Stimulated activated CD4-positive, alpha-beta T cell treated with anti-CD3 and anti-CD28 coated beads, Interleukin-4, amount 100 ng/mL, for 24 hours (primary cell): ENCODE data around the gene DNAH1.
"Not testable (repeated sequence)": the region's sequence is repeated elsewhere in the genome, so short reads cannot be mapped to it uniquely, and the experiment has no call there.

ENCODE experiments used
- DNase-seq: peaks from one replicate; pipeline ENCODE4 v3.0.0-alpha.2; 2020

DNAH1 gene

GRCh38 chr3:52313774-52314188, 2.3 kb upstream of the DNAH1 start:
- no peak for DNase-seq

- no peak for DNase-seq
Measured at GRCh38 chr3:52314489-52314888, 1.6 kb upstream of the DNAH1 start.

- DNase-seq: no peak
Measured at GRCh38 chr3:52315006-52315405, 1.1 kb upstream of the DNAH1 start.

- peak; percentile 70 for DNase-seq
Measured at GRCh38 chr3:52317208-52318000, 1.3 kb downstream of the DNAH1 start.

- DNase-seq: no peak
Measured at GRCh38 chr3:52318186-52318816, 2.2 kb downstream of the DNAH1 start.

GRCh38 chr3:52319921-52320595, 3.9 kb downstream of the DNAH1 start:
- no peak for DNase-seq

- no peak for DNase-seq
Measured at GRCh38 chr3:52321481-52321880, 5.4 kb downstream of the DNAH1 start.

GRCh38 chr3:52322466-52322865, 6.3 kb downstream of the DNAH1 start:
- no peak for DNase-seq

- no peak for DNase-seq
Measured at GRCh38 chr3:52323526-52324295, 7.6 kb downstream of the DNAH1 start.

GRCh38 chr3:52324676-52325075, 8.6 kb downstream of the DNAH1 start:
- no peak for DNase-seq

GRCh38 chr3:52325686-52326085, 9.6 kb downstream of the DNAH1 start:
- DNase-seq: no peak

- no peak for DNase-seq
Measured at GRCh38 chr3:52326976-52327375, 10.9 kb downstream of the DNAH1 start.

- DNase-seq: no peak
Measured at GRCh38 chr3:52327486-52328290, 11.6 kb downstream of the DNAH1 start.

GRCh38 chr3:52328536-52329080, 12.5 kb downstream of the DNAH1 start:
- DNase-seq: no peak

- DNase-seq: no peak
Measured at GRCh38 chr3:52330194-52330805, 14.2 kb downstream of the DNAH1 start.

- no peak for DNase-seq
Measured at GRCh38 chr3:52331091-52331490, 15.0 kb downstream of the DNAH1 start.

- DNase-seq: no peak
Measured at GRCh38 chr3:52331906-52332305, 15.8 kb downstream of the DNAH1 start.

GRCh38 chr3:52333869-52334557, 17.9 kb downstream of the DNAH1 start:
- DNase-seq: no peak

GRCh38 chr3:52338131-52338530, 22.0 kb downstream of the DNAH1 start:
- DNase-seq: not testable (repeated sequence)

- peak; percentile 53 for DNase-seq
Measured at GRCh38 chr3:52339612-52340011, 23.5 kb downstream of the DNAH1 start.

GRCh38 chr3:52341123-52341522, 25.0 kb downstream of the DNAH1 start:
- DNase-seq: no peak
